WERI-Rb-1 (cell line): Measurements from ENCODE around the gene SMYD1.

ENCODE experiments used
- DNase-seq: peaks from one replicate; pipeline ENCODE4 v3.0.0-alpha.2; 2020
- H3K27ac ChIP-seq: fragments of 250-450 bp; sonication (Bioruptor Pico); 2 replicates; pipeline ENCODE4 v1.5.1; 2020; ENCODE audit warnings: mild to moderate bottlenecking, moderate library complexity
- H3K27me3 ChIP-seq: fragments of 250-450 bp; sonication (Bioruptor Pico); 2 replicates; pipeline ENCODE4 v1.5.1; 2021; ENCODE audit warnings: mild to moderate bottlenecking, low read depth, moderate library complexity; ENCODE audit not compliant: insufficient read depth, severe bottlenecking
- H3K36me3 ChIP-seq: fragments of 250-450 bp; sonication (Bioruptor Pico); 2 replicates; pipeline ENCODE4 v1.5.1; 2020; ENCODE audit warnings: mild to moderate bottlenecking, moderate library complexity
- H3K4me3 ChIP-seq: 2 replicates; pipeline ENCODE4 v1.5.1; 2011; ENCODE audit warnings: low read depth, mild to moderate bottlenecking, control low read depth, low read length
- H3K9me3 ChIP-seq: fragments of 250-450 bp; sonication (Bioruptor Pico); 2 replicates; pipeline ENCODE4 v1.5.1; 2021; ENCODE audit warnings: mild to moderate bottlenecking, moderate library complexity; ENCODE audit not compliant: severe bottlenecking
- CTCF ChIP-seq: IDR thresholded peaks from 2 replicates; pipeline ENCODE4 v1.5.1; 2011; ENCODE audit warnings: low read depth, mild to moderate bottlenecking, control low read depth, inconsistent platforms, low read length

Gene SMYD1

GRCh38 chr2:88053296-88053695, 14.3 kb upstream of the SMYD1 start:
- 0 out of 2 replicates have a peak, but pooled peaks cover 6% of the 10 kb centered on the region for H3K36me3 ChIP-seq
- no peaks in the 10 kb centered on the region for H3K27me3 ChIP-seq
- DNase-seq = no peak
- no peak for TF ChIP-seq CTCF
- H3K9me3 ChIP-seq = no peaks in the 10 kb centered on the region
- H3K4me3 ChIP-seq = no peak overlapping the region
- no peak overlapping the region for H3K27ac ChIP-seq

DNA sequence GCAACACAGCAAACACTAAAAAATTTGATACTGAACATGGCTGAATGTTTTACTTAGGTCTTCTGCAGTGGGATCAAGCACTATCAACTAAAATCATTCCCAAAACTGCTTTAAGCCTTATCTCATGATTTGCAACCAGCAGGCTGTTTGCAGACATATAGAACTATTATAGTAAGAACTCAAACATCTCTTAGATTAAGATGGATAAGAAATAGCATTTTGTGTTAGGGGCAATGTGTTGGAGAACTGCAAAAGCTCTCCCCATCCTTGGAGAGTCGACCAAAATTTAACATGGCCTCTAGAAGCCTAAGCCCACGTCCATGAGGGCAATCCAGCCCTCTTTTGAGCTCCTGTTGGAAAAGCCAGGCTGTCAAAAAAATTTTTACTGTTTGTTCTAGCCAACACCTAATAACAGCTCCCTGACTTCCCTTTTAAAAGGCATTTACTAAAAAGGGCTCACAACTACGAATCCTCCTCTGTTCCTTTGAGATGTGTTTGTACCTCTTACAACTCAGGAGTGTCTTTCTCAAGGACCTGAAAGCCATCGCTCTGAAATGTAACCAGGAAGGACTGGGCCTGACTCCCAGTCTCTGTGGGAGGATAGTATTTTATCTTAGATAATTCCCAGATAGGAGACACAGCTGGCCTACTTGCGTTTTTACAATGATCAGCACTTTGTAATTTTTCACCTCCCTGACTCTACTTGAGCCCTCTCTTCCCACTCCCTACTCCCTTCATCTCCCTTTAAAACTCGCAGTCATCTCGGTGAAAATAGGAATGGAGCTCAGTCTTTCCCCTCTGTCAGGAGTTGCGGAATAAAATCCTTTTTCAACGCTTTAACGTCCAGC, 13.5 kb upstream of the SMYD1 start:
- H3K9me3 ChIP-seq = no peaks in the 10 kb centered on the region
- H3K27me3 ChIP-seq = no peaks in the 10 kb centered on the region
- H3K27ac ChIP-seq = no peak overlapping the region
- H3K36me3 ChIP-seq = 0 out of 2 replicates have a peak, but pooled peaks cover 6% of the 10 kb centered on the region
- H3K4me3 ChIP-seq = peak overlapping the region; percentile 85
- DNase-seq = no peak
- TF ChIP-seq CTCF = no peak

DNA sequence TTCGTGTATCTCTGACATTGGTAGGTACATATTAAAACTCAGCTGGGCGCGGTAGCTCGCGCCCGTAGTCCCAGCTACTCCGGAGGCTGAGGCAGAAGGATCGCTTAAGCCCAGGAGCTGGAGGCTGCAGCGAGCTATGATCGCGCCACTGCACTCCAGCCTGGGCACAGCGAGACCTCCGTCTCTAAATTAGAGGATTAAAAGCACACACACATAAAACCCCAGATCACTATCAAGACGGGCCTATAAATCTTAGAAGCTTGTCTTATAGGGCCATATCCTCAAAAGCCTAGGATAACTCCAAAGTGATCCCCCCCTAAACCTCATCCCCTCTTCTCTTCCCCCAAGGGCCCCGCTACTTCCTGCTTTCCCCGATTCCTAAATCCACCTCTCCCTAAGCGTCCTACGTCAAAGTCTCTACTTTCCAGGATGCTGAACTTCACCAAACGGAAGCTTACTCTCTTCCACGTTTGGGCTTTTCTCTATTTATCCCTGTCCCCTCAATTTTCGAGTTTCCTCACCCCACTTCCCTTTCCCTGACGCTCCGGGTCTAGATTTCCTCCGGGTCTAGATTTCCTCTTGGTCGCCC, 12.7 kb upstream of the SMYD1 start:
- H3K9me3 ChIP-seq = no peaks in the 10 kb centered on the region
- DNase-seq = no peak
- H3K27ac ChIP-seq = peak overlapping the region; percentile 94
- no peak for TF ChIP-seq CTCF
- H3K36me3 ChIP-seq = 0 out of 2 replicates have a peak, but pooled peaks cover 6% of the 10 kb centered on the region
- H3K4me3 ChIP-seq = peak overlapping the region; percentile 85
- no peaks in the 10 kb centered on the region for H3K27me3 ChIP-seq

- peak within 1 kb of the TSS; percentile 94 for H3K27ac ChIP-seq
- DNase-seq = peak; percentile 95
- no peak for TF ChIP-seq CTCF
- no peaks in the 10 kb centered on the region for H3K27me3 ChIP-seq
- H3K9me3 ChIP-seq = no peaks in the 10 kb centered on the region
- H3K36me3 ChIP-seq = 0 out of 2 replicates have a peak, but pooled peaks cover 6% of the 10 kb centered on the region
- H3K4me3 ChIP-seq = peak within 1 kb of the TSS; percentile 85
Measured at GRCh38 chr2:88055371-88056128, 12.1 kb upstream of the SMYD1 start, which contains the start of gene KRCC1. TSS of gene KRCC1 (minus strand) at chr2:88055783. CDS start at chr2:88028563, 27,220 bp downstream.

DNA sequence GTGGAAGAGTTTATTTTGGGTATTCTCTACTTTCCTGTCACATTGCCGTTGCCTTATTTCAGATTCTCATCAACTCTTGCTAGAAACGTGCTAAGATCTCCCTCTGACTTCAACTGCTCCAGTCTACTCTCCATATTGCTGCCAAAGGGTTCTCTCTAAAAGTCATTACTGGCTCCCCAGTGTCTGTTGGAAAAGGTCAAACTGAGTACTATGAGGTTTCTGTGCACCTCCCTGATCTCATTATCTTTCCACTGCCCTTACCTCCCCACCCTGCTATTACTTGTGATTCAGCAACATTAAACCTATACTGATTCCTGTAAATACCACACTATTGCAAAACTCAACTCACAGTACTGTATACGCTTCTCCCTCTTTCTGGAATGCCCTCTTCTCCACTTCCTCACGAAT, 10.2 kb upstream of the SMYD1 start:
- DNase-seq = no peak
- H3K36me3 ChIP-seq = 0 out of 2 replicates have a peak, but pooled peaks cover 6% of the 10 kb centered on the region
- no peak overlapping the region for H3K27ac ChIP-seq
- no peak for TF ChIP-seq CTCF
- no peak overlapping the region for H3K4me3 ChIP-seq
- H3K9me3 ChIP-seq = no peaks in the 10 kb centered on the region
- no peaks in the 10 kb centered on the region for H3K27me3 ChIP-seq
